HEK293T (cell line): ENCODE data around the gene CHD2.

ENCODE experiments used
- ARNT ChIP-seq: fragments of 450-650 bp; IDR thresholded peaks from 2 replicates; pipeline ENCODE4 v1.6.1; 2017; ENCODE audit warnings: mild to moderate bottlenecking
- BHLHE40 ChIP-seq: fragments of 450-650 bp; IDR thresholded peaks from 2 replicates; pipeline ENCODE4 v1.6.1; 2016; ENCODE audit warnings: mild to moderate bottlenecking, moderate library complexity, borderline replicate concordance
- CTBP1 ChIP-seq: fragments of 450-650 bp; IDR thresholded peaks from 2 replicates; pipeline ENCODE4 v1.6.1; 2016; ENCODE audit warnings: borderline replicate concordance
- ELF4 ChIP-seq: fragments of 450-650 bp; IDR thresholded peaks from 2 replicates; pipeline ENCODE4 v1.6.1; 2017; ENCODE audit warnings: antibody characterized with exemption
- FOXA1 ChIP-seq: fragments of 450-650 bp; IDR thresholded peaks from 2 replicates; pipeline ENCODE4 v1.6.1; 2016; ENCODE audit warnings: mild to moderate bottlenecking
- FOXK2 ChIP-seq: fragments of 450-650 bp; IDR thresholded peaks from 2 replicates; pipeline ENCODE4 v1.6.1; 2016; ENCODE audit warnings: mild to moderate bottlenecking
- FOXM1 ChIP-seq: fragments of 450-650 bp; IDR thresholded peaks from 2 replicates; pipeline ENCODE4 v1.6.1; 2017; ENCODE audit warnings: mild to moderate bottlenecking, borderline replicate concordance
- L3MBTL2 ChIP-seq: fragments of 450-650 bp; conservative IDR thresholded peaks from 2 replicates; pipeline ENCODE4 v1.6.1; 2016; ENCODE audit warnings: mild to moderate bottlenecking
- PKNOX1 ChIP-seq: fragments of 450-650 bp; IDR thresholded peaks from 2 replicates; pipeline ENCODE4 v1.6.1; 2016
- SP1 ChIP-seq: fragments of 450-650 bp; IDR thresholded peaks from 2 replicates; pipeline ENCODE4 v1.6.1; 2017
- SUZ12 ChIP-seq: fragments of 450-650 bp; IDR thresholded peaks from 2 replicates; pipeline ENCODE4 v1.6.1; 2016; ENCODE audit warnings: mild to moderate bottlenecking
- TARDBP ChIP-seq: fragments of 450-650 bp; IDR thresholded peaks from 2 replicates; pipeline ENCODE4 v1.6.1; 2016

- no peak for TF ChIP-seq SUZ12
- TF ChIP-seq CTBP1, result no peak
- TF ChIP-seq FOXK2, result no peak
- TF ChIP-seq ELF4, result no peak
- TF ChIP-seq PKNOX1, result no peak
- no peak for TF ChIP-seq ARNT
- TF ChIP-seq TARDBP, result no peak
- no peak for TF ChIP-seq L3MBTL2
- TF ChIP-seq SP1, result no peak
- TF ChIP-seq FOXA1, result no peak
- TF ChIP-seq BHLHE40, result no peak
- no peak for TF ChIP-seq FOXM1
These were observed 152.2 kb downstream of the CHD2 start for GRCh38 chr15:93052090-93052879.
